GM23338 (cell line): ENCODE measurements around the gene RNASE3.
A peak's percentile ranks its signal among the peaks of the same experiment; 100 is the strongest.

Source experiments
- CREB1 ChIP-seq: fragments of 250-450 bp; sonication (Bioruptor Pico); IDR thresholded peaks from 2 replicates; pipeline ENCODE4 v1.5.0; 2020; ENCODE audit warnings: low read depth, mild to moderate bottlenecking, moderate library complexity
- CTCF ChIP-seq, 2 experiments: fragments of 200-600 bp in 1 of 2; sonication (generic) in 1 of 2; conservative IDR thresholded peaks; 2 replicates each; pipeline versions ENCODE4 v1.5.1 to v1.6.1; 2016 to 2017; ENCODE audit warnings: antibody characterized with exemption in 2 of 2, low read depth in 2 of 2, mild to moderate bottlenecking in 2 of 2, moderate library complexity in 1 of 2
- ETS1 ChIP-seq: IDR thresholded peaks from 2 replicates; pipeline ENCODE4 v1.6.1; 2016; ENCODE audit warnings: antibody characterized with exemption
- EZH2 ChIP-seq: fragments of 200-600 bp; sonication (generic); IDR thresholded peaks from one replicate; pipeline ENCODE4 v1.8.0; 2017; ENCODE audit warnings: antibody characterized with exemption, mild to moderate bottlenecking, low read depth; ENCODE audit not compliant: unreplicated experiment
- EZH2phosphoT487 ChIP-seq: fragments of 200-600 bp; sonication (generic); IDR thresholded peaks from one replicate; pipeline ENCODE4 v1.8.1; 2018; ENCODE audit warnings: antibody characterized with exemption; ENCODE audit not compliant: unreplicated experiment
- JUNB ChIP-seq: IDR thresholded peaks from one replicate; pipeline ENCODE4 v1.6.1; 2016; ENCODE audit warnings: antibody characterized with exemption; ENCODE audit not compliant: unreplicated experiment
- NANOG ChIP-seq: IDR thresholded peaks from 2 replicates; pipeline ENCODE4 v1.6.1; 2016; ENCODE audit warnings: antibody characterized with exemption, borderline replicate concordance
- POLR2AphosphoS5 ChIP-seq: IDR thresholded peaks from 2 replicates; pipeline ENCODE4 v1.6.1; 2016; ENCODE audit warnings: antibody characterized with exemption, low read depth
- REST ChIP-seq: IDR thresholded peaks from one replicate; pipeline ENCODE4 v1.6.1; 2018; ENCODE audit warnings: antibody characterized with exemption; ENCODE audit not compliant: unreplicated experiment
- STAT1 ChIP-seq: IDR thresholded peaks from one replicate; pipeline ENCODE4 v1.6.1; 2016; ENCODE audit warnings: antibody characterized with exemption; ENCODE audit not compliant: unreplicated experiment
- ZNF114 ChIP-seq: fragments of 250-450 bp; sonication (Bioruptor Pico); IDR thresholded peaks from 2 replicates; pipeline ENCODE4 v1.5.0; 2020; ENCODE audit warnings: mild to moderate bottlenecking, moderate library complexity
- ZNF331 ChIP-seq: fragments of 250-450 bp; sonication (Bioruptor Pico); IDR thresholded peaks from 2 replicates; pipeline ENCODE4 v1.5.0; 2020; ENCODE audit warnings: low read depth, mild to moderate bottlenecking, moderate library complexity
- ZNF462 ChIP-seq: fragments of 250-450 bp; sonication (Bioruptor Pico); IDR thresholded peaks from 2 replicates; pipeline ENCODE4 v1.5.0; 2020; ENCODE audit warnings: mild to moderate bottlenecking, moderate library complexity

- TF ChIP-seq EZH2phosphoT487, result no peak
- peak; percentile 27; the same call in 1 of the 2 replicates for TF ChIP-seq POLR2AphosphoS5
- TF ChIP-seq CTCF (conservative IDR thresholded peaks at IDR 0.05; ENCODE audit: low read depth in 2 of 2), result peak; percentile 87 to 95
- TF ChIP-seq STAT1, result no peak
- no peak for TF ChIP-seq EZH2
- TF ChIP-seq REST, result no peak
- TF ChIP-seq CREB1 (CRISPR knock-in tag), result peak; percentile 73
- TF ChIP-seq JUNB, result no peak
- peak; percentile 9; the same call in 1 of the 2 replicates for TF ChIP-seq ETS1
- TF ChIP-seq ZNF114 (CRISPR knock-in tag), result no peak
- TF ChIP-seq NANOG, result no peak
- TF ChIP-seq ZNF462 (CRISPR knock-in tag), result 0 out of 2 replicates have a peak, but pooled peaks have one; percentile 24
- TF ChIP-seq ZNF331 (CRISPR knock-in tag), result no peak
These were observed 17.6 kb upstream of the RNASE3 start for GRCh38 chr14:20873370-20874177.
